HUDEP-2 (cell line): ENCODE measurements around the gene MXRA8.
"Not testable (repeated sequence)": the region's sequence is repeated elsewhere in the genome, so short reads cannot be mapped to it uniquely, and the experiment has no call there.

ENCODE experiments used
- DNase-seq, 76 experiments: peaks; one replicate each; lab custom pipeline; 2025; ENCODE audit not compliant: unreplicated experiment in 76 of 76; lab: John Stamatoyannopoulos, UW

The MXRA8 gene

DNA sequence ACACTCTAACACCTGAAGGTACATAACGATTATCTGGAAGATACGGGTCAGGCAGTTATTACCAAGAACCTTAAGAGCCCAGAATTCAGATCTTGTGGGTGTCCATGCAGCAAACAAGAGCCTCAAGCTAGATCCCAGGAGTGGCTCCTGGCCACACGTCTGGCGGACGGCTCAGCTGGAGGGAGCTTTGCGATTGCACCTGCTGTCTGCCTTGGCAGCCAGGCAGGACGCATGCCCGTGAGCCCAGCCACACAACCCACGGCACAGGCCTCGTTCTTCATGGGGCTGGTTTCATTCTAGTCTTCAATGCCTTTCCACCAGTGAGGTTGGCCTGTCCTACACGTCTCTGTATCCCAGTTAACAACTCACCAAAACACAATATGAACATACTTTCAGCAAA lies 35.1 kb upstream of the MXRA8 start:
- DNase-seq: no peak

DNA sequence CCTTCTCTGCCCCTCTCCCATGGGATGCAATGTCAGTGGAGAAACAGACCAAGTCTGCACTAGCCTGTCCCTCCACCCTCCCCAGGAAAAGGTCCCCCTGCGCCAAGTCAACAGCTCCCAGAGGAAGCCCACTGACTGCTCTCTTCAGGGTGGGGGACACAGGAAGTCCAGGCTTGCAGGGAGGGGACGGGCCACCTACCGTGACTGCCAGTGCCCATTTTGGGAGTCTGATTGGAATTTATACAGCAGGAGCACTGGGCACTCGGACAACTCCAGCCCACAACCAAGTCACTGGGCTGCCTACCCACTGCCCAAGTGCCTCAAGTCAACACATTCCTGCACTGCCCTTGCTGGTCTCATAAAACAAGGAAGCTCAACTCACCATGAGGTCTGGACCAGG lies 34.7 kb upstream of the MXRA8 start:
- DNase-seq: no peak

DNA sequence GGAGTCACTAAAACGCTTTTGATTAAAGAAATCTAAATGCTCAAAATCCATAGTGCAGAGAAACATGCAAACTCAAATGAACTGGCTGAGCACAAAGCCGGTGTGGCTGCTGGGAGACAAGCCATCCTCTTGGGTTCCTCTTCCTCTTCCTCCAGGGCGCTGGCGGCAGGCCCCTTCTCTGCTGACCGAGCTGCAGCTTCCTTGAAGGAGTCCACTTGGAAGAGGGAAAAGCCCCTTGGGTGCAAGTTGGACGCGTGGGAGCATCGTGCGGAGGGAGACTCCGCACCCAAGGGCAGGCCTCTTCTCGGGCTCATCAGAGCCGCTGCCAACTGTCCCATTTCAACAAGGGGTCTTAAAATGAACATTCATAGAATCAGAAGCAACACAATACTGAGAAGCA lies 32.9 kb upstream of the MXRA8 start:
- no peak for DNase-seq

GRCh38 chr1:1390675-1391074 lies 32.3 kb upstream of the MXRA8 start:
- DNase-seq: no peak

GRCh38 chr1:1388078-1388472 lies 29.7 kb upstream of the MXRA8 start:
- DNase-seq: no peak

DNA sequence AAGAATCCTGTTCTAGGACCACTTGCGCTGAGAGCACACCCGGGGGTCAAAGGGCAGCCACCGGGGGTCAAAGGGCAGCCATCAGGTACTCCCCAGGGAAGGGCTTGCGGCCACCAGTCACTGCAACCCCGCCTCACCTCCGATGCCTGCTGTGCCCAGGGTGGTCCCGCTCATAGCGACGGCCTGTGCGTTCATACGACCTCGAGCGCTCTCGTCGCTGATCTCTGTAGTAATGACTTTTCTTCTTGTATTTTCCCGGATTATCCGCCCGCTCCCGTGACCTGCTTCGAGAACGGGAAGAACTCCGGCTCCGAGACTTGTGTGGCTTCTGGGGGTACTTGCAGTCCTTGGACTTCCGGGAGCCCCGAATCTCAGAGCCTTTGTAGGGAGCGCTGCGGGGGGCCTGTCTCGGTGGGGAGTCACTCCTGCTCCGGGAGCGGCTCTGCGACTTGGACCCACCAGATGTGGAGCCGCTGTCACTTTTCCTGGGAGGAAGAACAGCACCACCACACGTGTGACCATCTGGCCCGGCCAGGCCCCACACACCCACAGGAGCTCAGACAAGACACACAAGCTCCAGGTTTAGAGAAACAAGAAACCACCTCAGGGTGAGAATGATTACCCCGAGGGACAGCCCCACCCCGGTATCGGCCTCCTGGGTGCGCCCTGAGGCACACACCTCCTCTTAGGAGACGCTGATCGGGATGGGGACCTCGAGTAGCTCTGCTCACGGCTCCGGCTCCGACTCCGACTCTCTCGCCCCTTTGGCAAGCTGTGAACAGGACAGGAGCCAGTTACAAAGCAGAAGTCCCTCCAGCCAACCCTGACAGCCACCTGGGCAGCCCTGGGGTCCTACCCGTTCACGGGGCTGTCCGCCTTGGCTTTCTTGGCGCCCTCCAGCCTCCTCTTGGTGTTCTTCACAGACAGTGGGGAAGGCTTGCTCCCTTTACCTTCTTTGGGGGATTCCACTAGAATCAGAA lies 29.0 kb upstream of the MXRA8 start:
- no peak for DNase-seq

DNA sequence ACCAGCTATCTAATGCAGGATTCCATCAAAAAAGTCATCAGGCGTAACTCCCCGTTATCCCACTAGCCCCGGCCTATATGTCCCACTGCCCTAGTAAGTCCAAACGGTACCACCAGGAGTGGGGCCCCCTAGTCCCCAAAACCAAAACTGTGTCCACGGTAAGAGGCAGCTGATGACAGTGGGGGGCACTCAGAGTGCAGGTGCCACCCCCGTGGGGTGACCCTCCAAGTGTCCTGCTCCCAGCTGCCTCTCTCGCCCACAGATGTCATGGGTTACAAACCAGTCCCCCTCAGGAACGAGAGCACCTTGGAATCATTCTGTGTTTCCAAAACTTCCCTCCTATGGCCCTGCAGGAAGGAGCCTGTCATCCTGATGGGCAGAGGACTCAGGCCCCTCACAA lies 27.6 kb upstream of the MXRA8 start:
- DNase-seq: no peak

DNA sequence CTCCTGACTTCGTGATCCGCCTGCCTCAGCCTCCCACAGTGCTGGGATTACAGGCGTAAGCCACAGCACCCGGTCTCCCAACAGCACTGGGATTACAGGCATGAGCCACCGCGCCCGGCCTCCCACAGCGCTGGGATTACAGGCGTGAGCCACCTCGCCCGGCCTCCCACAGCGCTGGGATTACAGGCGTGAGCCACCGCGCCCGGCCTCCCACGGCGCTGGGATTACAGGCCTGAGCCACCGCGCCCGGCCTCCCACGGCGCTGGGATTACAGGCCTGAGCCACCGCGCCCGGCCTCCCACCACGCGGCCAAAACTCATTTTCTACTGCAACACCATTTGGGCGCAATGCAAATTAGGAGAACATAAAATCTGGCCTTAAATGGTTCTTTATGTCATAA lies 27.0 kb upstream of the MXRA8 start:
- DNase-seq: not testable (repeated sequence)

DNA sequence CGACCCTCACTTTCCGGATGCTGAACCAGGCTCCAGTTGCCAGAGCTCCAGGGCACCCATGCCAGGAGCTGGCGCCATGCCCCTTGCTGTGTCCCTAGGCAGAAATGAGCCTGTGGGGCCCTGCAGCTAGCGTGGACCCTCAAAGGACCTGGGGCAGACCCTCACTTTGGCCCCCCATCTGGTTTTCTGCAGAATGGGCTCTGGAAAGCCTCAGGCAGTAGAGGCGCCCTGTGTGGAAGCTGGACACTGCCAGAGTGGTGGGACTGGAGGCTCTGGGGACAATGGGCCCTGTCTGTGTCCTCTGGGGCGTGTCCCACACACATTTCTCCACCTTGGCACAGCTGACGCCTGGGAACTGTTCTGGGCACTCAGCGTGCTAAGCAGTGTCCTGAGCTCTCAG lies 22.9 kb upstream of the MXRA8 start:
- DNase-seq: no peak

DNA sequence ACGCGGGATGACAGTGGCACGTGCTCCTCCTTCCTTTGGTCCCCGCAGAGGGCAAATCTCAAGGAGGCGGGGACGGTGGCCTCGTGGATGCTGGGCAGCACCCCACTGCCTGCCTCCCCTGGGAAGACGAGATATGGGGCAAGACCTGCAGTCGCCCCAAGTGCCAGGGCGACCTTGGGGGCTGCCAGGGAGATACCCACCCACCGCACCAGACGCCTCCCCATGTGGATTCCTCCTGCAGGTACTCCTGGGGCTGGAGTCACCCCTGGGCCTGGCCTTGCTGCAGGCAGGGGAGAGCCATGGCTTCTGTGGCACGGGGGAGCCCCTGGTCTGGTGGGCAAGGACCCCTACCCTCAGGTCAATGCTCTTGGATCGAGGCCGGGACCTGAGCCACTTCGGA lies 22.5 kb upstream of the MXRA8 start:
- DNase-seq: no peak

DNA sequence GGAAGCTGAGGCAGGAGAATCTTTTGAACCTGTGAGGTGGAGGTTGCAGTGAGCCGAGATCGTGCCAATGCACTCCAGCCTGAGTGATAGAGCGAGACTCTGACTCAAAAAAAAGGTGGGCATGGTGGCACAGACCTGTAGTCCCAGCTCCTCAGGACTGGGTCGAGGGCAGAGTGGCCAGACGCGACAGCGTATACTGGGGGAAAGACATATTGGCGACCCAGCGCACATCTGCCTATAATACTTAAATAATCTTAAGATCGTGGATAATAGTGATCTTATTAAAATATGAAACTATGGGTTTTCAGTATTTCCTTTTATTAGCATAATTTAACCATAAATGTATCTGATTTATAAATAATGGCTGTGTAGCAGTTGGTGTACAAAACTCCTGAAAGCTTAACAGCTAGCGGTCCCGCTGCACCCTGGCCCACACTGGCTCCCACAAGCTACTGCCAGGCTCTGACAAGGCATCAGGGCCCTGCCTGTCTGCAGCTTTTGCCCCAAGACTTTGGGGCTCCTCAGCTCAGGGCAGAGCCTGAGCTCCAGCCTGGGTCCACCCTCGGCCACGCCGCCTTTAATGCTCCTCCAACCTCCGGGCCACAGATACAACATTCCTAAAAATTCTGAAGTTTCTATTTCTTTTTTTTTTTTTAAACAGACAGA lies 19.3 kb upstream of the MXRA8 start:
- DNase-seq: no peak

- no peak for DNase-seq
Observed at GRCh38 chr1:1376551-1377226, 18.3 kb upstream of the MXRA8 start.

DNA sequence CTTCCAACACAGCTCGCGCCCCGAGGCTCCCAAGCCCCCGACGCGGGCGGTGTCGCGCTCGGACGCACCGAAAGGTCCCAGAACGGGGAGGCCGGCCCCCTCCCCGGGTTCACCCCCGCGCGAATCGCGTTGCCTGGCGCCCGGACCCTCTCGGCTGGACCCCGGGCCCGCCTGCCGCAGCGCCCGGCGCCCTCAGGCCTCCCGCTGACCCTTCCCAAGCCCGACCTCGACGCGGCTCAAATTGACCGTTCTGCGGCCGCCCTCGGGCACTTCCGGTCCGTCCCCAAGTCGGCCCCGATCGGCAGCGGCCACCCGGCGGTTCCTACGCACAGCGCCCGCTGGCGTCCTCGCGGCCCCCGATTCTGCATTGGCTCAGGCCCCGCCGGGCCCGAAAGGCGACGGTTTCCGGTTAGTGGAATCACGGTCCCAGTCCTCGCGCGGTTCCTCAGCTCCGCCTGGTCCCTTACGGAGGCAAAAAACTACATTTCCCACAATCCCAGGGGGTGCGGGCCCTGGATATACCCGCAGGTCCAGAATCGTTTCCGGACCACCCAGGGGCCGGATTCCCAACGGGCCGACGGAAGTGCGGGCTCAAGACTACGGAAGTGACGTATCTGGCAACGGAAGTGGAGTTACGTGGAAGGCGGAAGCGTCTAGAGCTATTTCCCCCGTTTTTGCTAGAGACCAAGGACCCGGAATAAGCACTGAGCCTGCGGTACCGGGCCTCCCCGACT lies 16.7 kb upstream of the MXRA8 start, which contains the start of gene AURKAIP1:
TSS of gene AURKAIP1 (minus strand) at position 279 of the 734 bp plus-strand sequence. CDS start 451 bp downstream, outside the sequence.
- peak in 75 of 76 experiments; percentile 66 to 99 (median 96) for DNase-seq

DNA sequence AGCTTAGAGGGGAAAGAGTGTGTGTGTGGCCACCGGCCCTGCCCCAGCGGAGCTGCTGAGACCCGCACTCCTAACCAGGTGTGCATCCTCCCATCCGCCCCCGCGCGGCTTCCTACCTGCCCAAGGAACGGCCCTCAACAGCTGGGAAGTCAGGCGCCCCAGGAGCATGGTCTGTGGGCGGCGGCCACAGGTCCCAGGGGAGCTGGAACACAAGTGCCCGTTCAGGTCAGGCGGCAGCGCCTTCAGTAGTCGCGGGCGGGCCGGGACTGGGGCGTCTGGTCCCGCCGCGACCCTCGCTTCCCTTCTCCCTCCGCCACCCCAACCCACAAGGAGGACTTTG lies 16.2 kb upstream of the MXRA8 start:
- no peak for DNase-seq

- DNase-seq: no peak
Observed at GRCh38 chr1:1373815-1374588, 15.6 kb upstream of the MXRA8 start.

GRCh38 chr1:1373051-1373814 lies 14.9 kb upstream of the MXRA8 start:
- DNase-seq: no peak

- DNase-seq: peak in 52 of 76 experiments; percentile 3 to 79 (median 46)
Observed at GRCh38 chr1:1371746-1372711, 13.7 kb upstream of the MXRA8 start.

DNA sequence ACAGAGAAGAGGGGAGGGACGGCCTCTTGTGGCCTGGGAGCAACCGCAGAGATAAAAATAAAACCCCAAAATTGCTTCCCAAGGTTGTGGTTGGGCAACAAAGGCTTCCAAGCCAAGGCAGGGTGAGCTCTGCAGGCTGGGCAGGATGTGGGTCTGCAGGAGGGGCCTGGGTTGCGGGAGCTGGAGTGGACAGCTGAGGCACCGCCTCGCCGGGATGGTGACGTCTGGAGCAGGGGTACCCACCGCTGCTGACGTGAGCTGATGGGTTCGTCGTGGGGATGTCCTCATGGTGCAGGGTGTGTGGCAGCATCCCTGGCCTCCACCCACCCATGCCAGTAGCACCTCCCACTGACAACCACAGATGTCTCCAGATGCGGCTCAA lies 13.0 kb upstream of the MXRA8 start:
- DNase-seq: peak in 34 of 76 experiments; percentile 9 to 69 (median 34)
